CD4-positive, alpha-beta T cell treated with Interleukin-15 for 4 hours (primary cell): Measurements from ENCODE around the gene ZNF25.
"Not testable (repeated sequence)": the region's sequence is repeated elsewhere in the genome, so short reads cannot be mapped to it uniquely, and the experiment has no call there.

Experiments
- DNase-seq: peaks from one replicate; pipeline ENCODE4 v3.0.0-alpha.2; 2020; ENCODE audit warnings: low spot score

Gene ZNF25

GRCh38 chr10:37976091-37976879, at the start of gene ZNF25:
Gene ZNF25 (minus strand): TSS chr10:37976647. CDS start chr10:37971722, 4,925 bp downstream.
- peak; percentile 99 for DNase-seq

GRCh38 chr10:38025283-38025682, 48.8 kb upstream of the ZNF25 start:
- DNase-seq: no peak

- DNase-seq: not testable (repeated sequence)
These were observed 42.7 kb upstream of the ZNF25 start for GRCh38 chr10:38019124-38019523.

- DNase-seq: no peak
These were observed 39.9 kb upstream of the ZNF25 start for GRCh38 chr10:38016354-38016753.

- DNase-seq: peak; percentile 91
These were observed 33.9 kb upstream of the ZNF25 start, which contains the start of gene ZNF33A for GRCh38 chr10:38010119-38010903. Gene ZNF33A (plus strand): TSS chr10:38010675. CDS start chr10:38012342, 1,667 bp downstream.

GRCh38 chr10:38007991-38008390, 31.5 kb upstream of the ZNF25 start:
- DNase-seq: no peak

- no peak for DNase-seq
These were observed 31.1 kb upstream of the ZNF25 start for GRCh38 chr10:38007551-38007950.

- DNase-seq: no peak
These were observed 27.1 kb upstream of the ZNF25 start for GRCh38 chr10:38003588-38003987.

- no peak for DNase-seq
These were observed 26.6 kb upstream of the ZNF25 start for GRCh38 chr10:38003026-38003425.

GRCh38 chr10:38000474-38000873, 24.0 kb upstream of the ZNF25 start:
- DNase-seq: not testable (repeated sequence)

GRCh38 chr10:37998920-37999319, 22.5 kb upstream of the ZNF25 start:
- DNase-seq: not testable (repeated sequence)

GRCh38 chr10:37992083-37992482, 15.6 kb upstream of the ZNF25 start:
- DNase-seq: no peak

- no peak for DNase-seq
These were observed 15.2 kb upstream of the ZNF25 start for GRCh38 chr10:37991655-37992054.

GRCh38 chr10:37976880-37977203, 395 bp upstream of the ZNF25 start:
- no peak for DNase-seq

- DNase-seq: peak; percentile 3
These were observed 951 bp downstream of the ZNF25 start for GRCh38 chr10:37975401-37975991.

- DNase-seq: no peak
These were observed 4.1 kb downstream of the ZNF25 start for GRCh38 chr10:37972396-37972795.

GRCh38 chr10:37965006-37965405, 11.4 kb downstream of the ZNF25 start:
- DNase-seq: no peak

- DNase-seq: no peak
These were observed 15.8 kb downstream of the ZNF25 start for GRCh38 chr10:37960591-37961137.

GRCh38 chr10:37957841-37958240, 18.6 kb downstream of the ZNF25 start:
- no peak for DNase-seq

- no peak for DNase-seq
These were observed 23.5 kb downstream of the ZNF25 start for GRCh38 chr10:37952926-37953325.

GRCh38 chr10:37952043-37952755, 24.2 kb downstream of the ZNF25 start:
- DNase-seq: no peak

GRCh38 chr10:37948210-37948609, 28.2 kb downstream of the ZNF25 start:
- DNase-seq: no peak
